Activated naive CD4-positive, alpha-beta T cell treated with anti-CD3 and anti-CD28 coated beads, Interleukin-2, amount 50 U/mL, for 72 hours (primary cell): Measurements from ENCODE around the gene OR1E1. TPM values are rescaled to one million over a fixed set of nuclear protein-coding genes. Genes with fewer than 3 reads are reported as not detected.
"Not testable (repeated sequence)": the region's sequence is repeated elsewhere in the genome, so short reads cannot be mapped to it uniquely, and the experiment has no call there.

Source experiments
- ATAC-seq, 2 donors: fragments of 150-1000 bp; cut with Tn5 transposase; 2 replicates each; pipeline ENCODE4 v1.10.0; 2021; ENCODE audit warnings: mild to moderate bottlenecking in 2 of 2, moderate library complexity in 2 of 2
- DNase-seq, 2 donors: peaks; one replicate each; pipeline ENCODE4 v3.0.0; 2021 to 2022; ENCODE audit warnings: low spot score in 2 of 2
- H3K27ac Mint-ChIP-seq, 2 donors: one replicate each; pipeline ENCODE4 v1.8.0; 2022; ENCODE audit warnings: mild to moderate bottlenecking in 2 of 2, mixed read lengths in 2 of 2
- H3K36me3 Mint-ChIP-seq, 2 donors: one replicate each; pipeline ENCODE4 v1.8.0; 2022; ENCODE audit warnings: mixed read lengths in 2 of 2
- H3K9me3 Mint-ChIP-seq, 2 donors: one replicate each; pipeline ENCODE4 v1.8.0; 2022; ENCODE audit warnings: mixed read lengths in 2 of 2
- total RNA-seq, 2 donors: library from RNA; stranded (reverse); gene quantifications; one replicate each; pipeline ENCODE4 v1.2.3, GENCODE V29; 2022

OR1E1 gene
- total RNA-seq, 2 donors from 2014 or later: not detected

DNA sequence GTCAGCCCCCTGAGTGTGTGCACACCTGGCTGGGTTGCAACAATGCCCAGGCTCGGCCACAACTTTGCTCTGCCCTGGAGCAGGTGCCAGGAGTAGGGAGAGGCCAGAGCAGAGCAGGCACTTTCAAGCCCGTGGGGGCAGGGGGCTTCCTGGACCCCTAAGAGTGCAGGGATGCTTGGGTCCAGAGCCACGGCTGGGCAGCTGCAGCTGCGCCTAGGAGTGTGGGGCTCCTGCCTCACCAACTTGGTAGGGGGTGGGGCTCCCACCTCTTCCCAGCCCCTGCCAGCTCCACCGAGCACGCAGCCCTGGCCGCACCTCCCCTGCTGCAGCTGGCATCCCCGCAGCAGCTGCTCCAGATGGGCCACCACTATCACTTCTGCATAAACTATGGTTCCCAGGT lies 19.9 kb downstream of the OR1E1 start:
- DNase-seq: no peak
- peaks cover 15% of the 10 kb centered on the region in 2 donors for H3K9me3 Mint-ChIP-seq
- H3K27ac Mint-ChIP-seq: no peak overlapping the region
- ATAC-seq: no peak
- peaks cover 6 to 7% of the 10 kb centered on the region in 2 donors for H3K36me3 Mint-ChIP-seq

DNA sequence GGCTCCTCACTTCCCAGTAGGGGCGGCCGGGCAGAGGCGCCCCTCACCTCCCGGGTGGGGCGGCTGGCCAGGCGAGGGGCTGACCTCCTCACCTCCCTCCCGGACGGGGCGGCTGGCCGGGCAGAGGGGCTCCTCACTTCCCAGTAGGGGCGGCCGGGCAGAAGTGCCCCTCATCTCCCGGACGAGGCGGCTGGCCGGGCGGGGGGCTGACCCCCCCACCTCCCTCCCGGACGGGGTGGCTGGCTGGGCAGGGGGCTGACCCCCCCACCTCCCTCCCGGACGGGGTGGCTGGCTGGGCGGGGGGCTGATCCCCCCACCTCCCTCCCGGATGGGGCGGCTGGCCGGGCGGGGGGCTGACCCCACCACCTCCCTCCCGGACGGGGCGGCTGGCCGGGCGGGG lies 27.0 kb downstream of the OR1E1 start:
- Mint-ChIP-seq H3K36me3 (peaks cover 7 to 13% of the 10 kb centered on the region in 2 donors), H3K9me3 (peaks cover 26% of the 10 kb centered on the region in 2 donors)
- ATAC-seq, DNase-seq, H3K27ac Mint-ChIP-seq: not testable (repeated sequence)

Other genes with a start within 250 kb of the OR1E1 start
- gene OR1A2, start 200.9 kb downstream of the OR1E1 start, total RNA-seq: not detected
- gene OR1A1, start 190.7 kb downstream of the OR1E1 start, total RNA-seq: not detected
- gene OR3A1, start 100.0 kb downstream of the OR1E1 start, total RNA-seq: under 1 TPM in 1 of 2 donors, not detected in 1; 0.25 TPM
- 1 to 10 TPM; 1.1 to 1.7 TPM for gene OR3A2, start 12.1 kb downstream of the OR1E1 start, total RNA-seq
- gene OR3A3, start 13.0 kb upstream of the OR1E1 start, total RNA-seq: not detected
- gene OR1E2, start 35.4 kb upstream of the OR1E1 start, total RNA-seq: not detected
- not detected for gene SPATA22, start 73.4 kb upstream of the OR1E1 start, total RNA-seq
- under 1 TPM in 1 of 2 donors, not detected in 1; 0.16 TPM for gene ASPA, start 77.6 kb upstream of the OR1E1 start, total RNA-seq
- 1 to 10 TPM; 1.0 to 1.9 TPM for gene TRPV3, start 159.4 kb upstream of the OR1E1 start, total RNA-seq
- 1 to 10 TPM; 1.7 to 4.7 TPM for gene TRPV1, start 211.0 kb upstream of the OR1E1 start, total RNA-seq
- gene SHPK, start 237.8 kb upstream of the OR1E1 start, total RNA-seq: 10 to 100 TPM in 1 of 2 donors, 1 to 10 TPM in 1; 8.5 to 13.6 TPM
- gene CTNS, start 238.3 kb upstream of the OR1E1 start, total RNA-seq: 1 to 10 TPM; 4.9 to 8.7 TPM